ENCODE data around the gene ZNF415. TPM values are rescaled to one million over a fixed set of nuclear protein-coding genes. Genes with fewer than 3 reads are reported as not detected.
"Not testable (repeated sequence)": the region's sequence is repeated elsewhere in the genome, so short reads cannot be mapped to it uniquely, and the experiment has no call there.

ZNF415 gene
- total RNA-seq, 3 donors from 2014 or later = 4.3 to 17.7 (median 14.1) TPM

DNA sequence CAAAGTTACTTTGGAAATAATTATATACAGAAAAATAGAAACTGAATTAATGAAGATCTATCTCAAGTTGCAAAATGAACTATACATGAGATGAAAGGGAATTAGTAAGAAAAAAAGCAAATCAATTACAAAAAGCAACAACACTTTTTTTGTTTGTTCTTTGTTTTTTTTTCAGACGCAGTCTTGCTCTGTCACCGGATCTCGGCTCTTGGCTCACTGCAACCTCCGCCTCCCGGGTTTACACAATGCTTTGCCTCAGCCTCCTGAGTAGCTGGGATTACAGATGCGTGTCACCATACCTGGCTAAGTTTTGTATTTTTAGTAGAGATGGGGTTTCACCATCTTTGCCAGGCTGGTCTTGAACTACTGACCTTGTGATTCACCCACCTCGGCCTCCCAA is 2.2 kb downstream of the ZNF415 start:
- H3K36me3 ChIP-seq = no peaks in the 10 kb centered on the region
- TF ChIP-seq POLR2A (IDR thresholded peaks at IDR 0.05) = no peak
- no peak for TF ChIP-seq CTCF (IDR thresholded peaks at IDR 0.05)
- no peak for TF ChIP-seq POLR2AphosphoS5 (IDR thresholded peaks at IDR 0.05)
- intact Hi-C loops (cut with DNase I; ENCODE audit: low total_unique reads) = no loop called here
- no peak overlapping the region for H3K27ac ChIP-seq
- H3K4me3 ChIP-seq = no peak overlapping the region
- no peak for DNase-seq (ENCODE audit: low spot score in 2 of 2)
- no peaks in the 10 kb centered on the region for H3K27me3 ChIP-seq
- no peaks in the 10 kb centered on the region for H3K9me3 ChIP-seq
- peaks cover 3 to 8% of the 10 kb centered on the region in 2 donors for H3K4me1 ChIP-seq

DNA sequence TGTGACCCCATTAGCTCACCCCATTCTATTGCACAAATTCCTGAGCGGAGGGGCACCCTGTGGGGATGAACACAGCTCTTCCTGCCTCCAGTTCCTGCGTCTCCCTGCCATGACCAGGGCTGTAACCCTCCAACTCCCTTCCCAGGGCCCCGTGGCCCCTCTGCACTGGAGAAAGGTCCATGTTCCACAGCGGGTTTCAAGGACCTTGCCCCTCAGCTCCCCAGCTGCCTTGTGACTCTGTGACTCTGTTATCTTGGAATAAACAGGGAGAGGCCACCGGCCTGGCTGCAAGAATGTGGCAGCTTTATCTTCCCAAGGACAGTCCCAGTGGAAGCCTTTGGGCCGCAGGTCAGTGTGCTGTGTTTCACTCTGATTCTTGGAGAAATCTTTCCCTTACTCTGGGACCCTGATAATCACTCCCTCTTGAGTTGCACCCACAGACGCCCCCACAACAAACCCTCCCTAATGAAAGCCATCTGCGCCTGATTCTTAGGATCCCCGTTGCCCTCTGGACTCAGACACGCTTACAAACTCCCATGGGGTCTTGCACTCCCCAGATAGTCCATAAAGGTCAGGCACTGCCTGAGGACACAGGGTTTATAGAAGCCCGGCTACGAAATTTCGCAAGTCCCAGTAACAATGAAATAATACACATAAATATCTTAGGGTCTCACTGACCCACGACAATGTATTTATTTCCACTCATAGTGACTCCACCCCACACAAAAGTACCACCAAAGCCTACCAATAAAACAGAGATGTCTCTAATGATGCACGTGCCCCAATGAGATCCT is 5.8 kb downstream of the ZNF415 start:
- H3K9me3 ChIP-seq; DNase-seq (ENCODE audit: low spot score in 2 of 2); H3K36me3 ChIP-seq; H3K27me3 ChIP-seq; H3K4me3 ChIP-seq; intact Hi-C loops (cut with DNase I; ENCODE audit: low total_unique reads); H3K27ac ChIP-seq; H3K4me1 ChIP-seq: not testable (repeated sequence)

DNA sequence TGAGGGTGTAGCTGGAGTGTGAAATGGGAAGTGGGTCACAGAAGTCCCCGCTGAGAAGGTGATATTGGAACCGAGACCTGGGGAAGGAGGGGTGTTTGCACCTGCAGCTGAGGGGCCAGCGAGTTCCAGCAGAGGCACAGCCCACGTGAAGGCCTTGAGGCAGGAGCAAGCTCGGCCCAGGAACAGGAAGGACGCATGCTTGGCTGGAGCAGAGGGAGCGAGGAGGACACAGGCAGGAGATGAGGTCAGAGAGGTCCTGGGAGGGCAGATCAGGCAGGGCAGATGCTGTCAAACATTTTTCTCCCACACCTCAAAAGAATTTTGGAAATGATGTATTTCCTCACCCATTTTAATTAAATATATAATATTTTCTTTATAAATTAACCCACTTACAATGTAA is 9.3 kb downstream of the ZNF415 start:
- Histone ChIP-seq H3K27me3 (no peaks in the 10 kb centered on the region), H3K27ac (no peak overlapping the region), H3K4me3 (no peak overlapping the region), H3K9me3 (peaks cover 0 to 3% of the 10 kb centered on the region in 2 donors), H3K4me1 (no peaks in the 10 kb centered on the region), H3K36me3 (no peaks in the 10 kb centered on the region)
- TF ChIP-seq POLR2AphosphoS5 (IDR thresholded peaks at IDR 0.05) (no peak), CTCF (IDR thresholded peaks at IDR 0.05) (no peak), POLR2A (IDR thresholded peaks at IDR 0.05) (no peak)
- DNase-seq (ENCODE audit: low spot score in 2 of 2) = no peak
- intact Hi-C loops (cut with DNase I; ENCODE audit: low total_unique reads) = no loop called here

DNA sequence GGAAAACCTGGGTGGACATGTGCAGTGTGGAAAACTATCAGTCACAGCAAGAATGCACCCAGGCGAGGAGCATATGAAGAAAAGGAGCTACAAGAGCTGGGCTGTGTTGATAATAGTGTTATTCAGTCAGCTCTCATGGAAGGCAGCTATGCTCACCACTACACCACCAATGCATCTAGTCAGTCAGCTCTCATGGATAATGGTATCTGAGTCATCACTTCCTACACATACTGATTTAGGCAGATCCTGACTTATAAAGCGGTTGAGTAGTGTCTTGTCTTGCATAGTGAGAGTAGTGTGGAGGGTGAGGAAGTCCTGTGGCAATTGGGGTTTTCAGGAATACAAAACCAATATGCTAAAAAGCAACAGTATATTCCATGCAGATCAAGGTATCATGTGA is 20.4 kb downstream of the ZNF415 start:
- peaks cover 9% of the 10 kb centered on the region for H3K36me3 ChIP-seq

GRCh38 chr19:53109527-53109926 is 23.2 kb downstream of the ZNF415 start:
- peaks cover 9% of the 10 kb centered on the region for H3K36me3 ChIP-seq
- H3K9me3 ChIP-seq = peaks cover 0 to 17% of the 10 kb centered on the region in 2 donors
- intact Hi-C loops (cut with DNase I; ENCODE audit: low total_unique reads) = no loop called here
- H3K4me3 ChIP-seq = no peak overlapping the region
- H3K4me1 ChIP-seq = no peaks in the 10 kb centered on the region
- no peak for DNase-seq (ENCODE audit: low spot score in 2 of 2)
- TF ChIP-seq POLR2AphosphoS5 (IDR thresholded peaks at IDR 0.05) (no peak), POLR2A (IDR thresholded peaks at IDR 0.05) (no peak), CTCF (IDR thresholded peaks at IDR 0.05) (no peak)
- H3K27me3 ChIP-seq = no peaks in the 10 kb centered on the region
- H3K27ac ChIP-seq = no peak overlapping the region

More for the DNA sequence above, 20.4 kb downstream of the ZNF415 start:
- H3K4me1 ChIP-seq = no peaks in the 10 kb centered on the region
- H3K4me3 ChIP-seq = no peak overlapping the region
- intact Hi-C loops (cut with DNase I; ENCODE audit: low total_unique reads) = no loop called here
- H3K27me3 ChIP-seq = no peaks in the 10 kb centered on the region
- peaks cover 17 to 31% of the 10 kb centered on the region in 2 donors for H3K9me3 ChIP-seq
- no peak overlapping the region for H3K27ac ChIP-seq
- no peak for TF ChIP-seq POLR2AphosphoS5 (IDR thresholded peaks at IDR 0.05)
- TF ChIP-seq CTCF (IDR thresholded peaks at IDR 0.05) = no peak
- no peak for TF ChIP-seq POLR2A (IDR thresholded peaks at IDR 0.05)
- no peak for DNase-seq (ENCODE audit: low spot score in 2 of 2)
